Esophagus squamous epithelium (tissue), 4 donors: ENCODE measurements around the gene PSMD6.

Source experiments
- POLR2A ChIP-seq, 4 donors: fragments of 450-650 bp; IDR thresholded peaks; one replicate each; pipeline ENCODE4 v1.6.1; 2017; ENCODE audit warnings: antibody characterized with exemption in 4 of 4, mild to moderate bottlenecking in 4 of 4, moderate library complexity in 3 of 4
- TF ChIP-seq, protein P1 (sequence below), 6 experiments: fragments of 450-650 bp in 4 of 6; fragments of 200-600 bp in 2 of 6; sonication (generic) in 2 of 6; IDR thresholded peaks; one replicate each; pipeline ENCODE4 v1.5.1; 2016 to 2019; ENCODE audit warnings: antibody characterized with exemption in 6 of 6, mild to moderate bottlenecking in 4 of 6, moderate library complexity in 4 of 6

DNA sequence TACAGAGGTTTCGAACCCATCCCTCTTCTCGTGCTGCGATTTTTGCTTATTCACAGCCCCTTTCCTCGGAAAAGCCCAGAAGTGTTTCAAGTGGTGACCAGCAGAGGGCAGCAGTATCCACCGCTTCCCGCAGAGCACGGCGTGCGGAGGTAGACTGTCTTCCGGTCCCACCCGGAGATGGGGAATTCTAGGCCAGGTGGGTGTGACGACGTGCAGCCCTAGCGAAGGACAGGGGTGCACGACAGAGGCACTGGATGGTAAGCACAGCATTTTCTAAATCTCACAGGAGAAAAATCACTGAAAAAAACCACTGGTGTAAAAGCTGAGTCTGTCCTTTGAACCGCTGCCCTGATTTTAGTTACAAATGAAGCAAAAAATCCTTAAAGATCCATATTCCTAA, 7.4 kb upstream of the PSMD6 start:
- TF ChIP-seq, protein P1, sequence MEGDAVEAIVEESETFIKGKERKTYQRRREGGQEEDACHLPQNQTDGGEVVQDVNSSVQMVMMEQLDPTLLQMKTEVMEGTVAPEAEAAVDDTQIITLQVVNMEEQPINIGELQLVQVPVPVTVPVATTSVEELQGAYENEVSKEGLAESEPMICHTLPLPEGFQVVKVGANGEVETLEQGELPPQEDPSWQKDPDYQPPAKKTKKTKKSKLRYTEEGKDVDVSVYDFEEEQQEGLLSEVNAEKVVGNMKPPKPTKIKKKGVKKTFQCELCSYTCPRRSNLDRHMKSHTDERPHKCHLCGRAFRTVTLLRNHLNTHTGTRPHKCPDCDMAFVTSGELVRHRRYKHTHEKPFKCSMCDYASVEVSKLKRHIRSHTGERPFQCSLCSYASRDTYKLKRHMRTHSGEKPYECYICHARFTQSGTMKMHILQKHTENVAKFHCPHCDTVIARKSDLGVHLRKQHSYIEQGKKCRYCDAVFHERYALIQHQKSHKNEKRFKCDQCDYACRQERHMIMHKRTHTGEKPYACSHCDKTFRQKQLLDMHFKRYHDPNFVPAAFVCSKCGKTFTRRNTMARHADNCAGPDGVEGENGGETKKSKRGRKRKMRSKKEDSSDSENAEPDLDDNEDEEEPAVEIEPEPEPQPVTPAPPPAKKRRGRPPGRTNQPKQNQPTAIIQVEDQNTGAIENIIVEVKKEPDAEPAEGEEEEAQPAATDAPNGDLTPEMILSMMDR (IDR thresholded peaks at IDR 0.05), result peak; percentile 64 to 94 (median 92)
- no peak for TF ChIP-seq POLR2A (IDR thresholded peaks at IDR 0.05)
